Measurements from ENCODE around the gene TBC1D8. TPM values are rescaled to one million over a fixed set of nuclear protein-coding genes. Genes with fewer than 3 reads are reported as not detected.
A peak's percentile ranks its signal among the peaks of the same experiment; 100 is the strongest.

The TBC1D8 gene
- 48.1 and 50.9 TPM in 2 replicates for total RNA-seq (2022)
- percentile 89 among the genes with signal in this experiment for Bru-seq, nascent RNA
- percentile 77 among the genes with signal in this experiment for BruChase-seq, experiment 1, labeled RNA remaining after a 6-hour chase
- percentile 77 among the genes with signal in this experiment for BruChase-seq, experiment 2, labeled RNA remaining after a 2-hour chase
- long read RNA-seq, transcript TBC1D8-201 (20 exons, 3,627 nt), result major isoform, 40 of 84 reads
- long read RNA-seq, partial matches to known transcripts, result 18 of 84 reads
- long read RNA-seq, other reads (novel, unspliced or antisense), result 26 of 84 reads

- H3K27me3 Mint-ChIP-seq (ENCODE audit: insufficient read depth, unreplicated experiment), result no peaks in the 10 kb centered on the region
- peak; percentile 82 for DNase-seq (ENCODE audit: unreplicated experiment)
- H3K9me3 Mint-ChIP-seq (ENCODE audit: unreplicated experiment), result no peaks in the 10 kb centered on the region
- peaks cover 4% of the 10 kb centered on the region for H3K36me3 Mint-ChIP-seq (ENCODE audit: insufficient read depth, unreplicated experiment)
- peaks cover 54% of the 10 kb centered on the region for H3K4me1 Mint-ChIP-seq (ENCODE audit: insufficient read depth, unreplicated experiment)
- H3K4me3 Mint-ChIP-seq (ENCODE audit: unreplicated experiment), result peak within 1 kb of the TSS; percentile 91
- no TSS peak for BruUV-seq (replicated peaks)
- H3K27ac Mint-ChIP-seq (ENCODE audit: low read depth, unreplicated experiment), result peak within 1 kb of the TSS; percentile 55
- intact Hi-C loops (cut with micrococcal nuclease), result loop anchor here (2.0 to 5.0 kb wide), 4 partner anchors 27 to 101 kb away; partner anchors contain the start of gene CNOT11
- CTCF ChIA-PET, result interaction anchor here (0.6 to 8.5 kb wide), 23 partner anchors 8 to 541 kb away, joined by 3 to 107 read pairs (median 5); no protein-coding TSS in a partner anchor
- POLR2A ChIA-PET, result interaction anchor here (0.6 to 12.6 kb wide), 27 partner anchors 9 to 457 kb away, joined by 3 to 275 read pairs (median 7); partner anchors contain the start of genes RNF149 and RPL31
- TF ChIP-seq CTCF (IDR thresholded peaks at IDR 0.05; ENCODE audit: unreplicated experiment), result no peak
Observed at GRCh38 chr2:101151146-101151858, at the start of gene TBC1D8. Gene TBC1D8 (minus strand): TSS chr2:101151382. CDS start chr2:101151253, 129 bp downstream.

GRCh38 chr2:101200676-101201075 lies 49.5 kb upstream of the TBC1D8 start:
- intact Hi-C loops (cut with micrococcal nuclease), result no loop called here
- no peak overlapping the region for H3K27ac Mint-ChIP-seq (ENCODE audit: low read depth, unreplicated experiment)
- no TSS peak for BruUV-seq (replicated peaks)
- peak; percentile 50 for DNase-seq (ENCODE audit: unreplicated experiment)
- no peaks in the 10 kb centered on the region for H3K36me3 Mint-ChIP-seq (ENCODE audit: insufficient read depth, unreplicated experiment)
- CTCF ChIA-PET, result interaction anchor here (0.9 to 1.6 kb wide), 5 partner anchors 10 to 192 kb away, joined by 3 to 6 read pairs (median 4); no protein-coding TSS in a partner anchor
- H3K9me3 Mint-ChIP-seq (ENCODE audit: unreplicated experiment), result peaks cover 7% of the 10 kb centered on the region
- H3K4me1 Mint-ChIP-seq (ENCODE audit: insufficient read depth, unreplicated experiment), result no peaks in the 10 kb centered on the region
- no peak for TF ChIP-seq CTCF (IDR thresholded peaks at IDR 0.05; ENCODE audit: unreplicated experiment)
- H3K4me3 Mint-ChIP-seq (ENCODE audit: unreplicated experiment), result no peak overlapping the region
- POLR2A ChIA-PET, result interaction anchor here (1.1 to 1.9 kb wide), 8 partner anchors 15 to 197 kb away, joined by 3 to 11 read pairs (median 4); no protein-coding TSS in a partner anchor
- no peaks in the 10 kb centered on the region for H3K27me3 Mint-ChIP-seq (ENCODE audit: insufficient read depth, unreplicated experiment)

GRCh38 chr2:101199251-101199791 lies 48.1 kb upstream of the TBC1D8 start:
- Mint-ChIP-seq H3K9me3 (ENCODE audit: unreplicated experiment) (peaks cover 7% of the 10 kb centered on the region), H3K27ac (ENCODE audit: low read depth, unreplicated experiment) (no peak overlapping the region), H3K4me3 (ENCODE audit: unreplicated experiment) (no peak overlapping the region), H3K4me1 (ENCODE audit: insufficient read depth, unreplicated experiment) (no peaks in the 10 kb centered on the region), H3K27me3 (ENCODE audit: insufficient read depth, unreplicated experiment) (no peaks in the 10 kb centered on the region), H3K36me3 (ENCODE audit: insufficient read depth, unreplicated experiment) (no peaks in the 10 kb centered on the region)
- no TSS peak for BruUV-seq (replicated peaks)
- intact Hi-C loops (cut with micrococcal nuclease), result no loop called here
- CTCF ChIA-PET, result interaction anchor here (1.4 kb wide), 1 partner anchor 46 kb away, joined by 4 read pairs; no protein-coding TSS in a partner anchor
- POLR2A ChIA-PET, result interaction anchor here (0.6 kb wide), 1 partner anchor 200 kb away, joined by 3 read pairs; no protein-coding TSS in a partner anchor
- TF ChIP-seq CTCF (IDR thresholded peaks at IDR 0.05; ENCODE audit: unreplicated experiment), result no peak
- DNase-seq (ENCODE audit: unreplicated experiment), result peak; percentile 22

GRCh38 chr2:101197814-101198213 lies 46.6 kb upstream of the TBC1D8 start:
- no peaks in the 10 kb centered on the region for H3K27me3 Mint-ChIP-seq (ENCODE audit: insufficient read depth, unreplicated experiment)
- TF ChIP-seq CTCF (IDR thresholded peaks at IDR 0.05; ENCODE audit: unreplicated experiment), result no peak
- H3K9me3 Mint-ChIP-seq (ENCODE audit: unreplicated experiment), result peaks cover 7% of the 10 kb centered on the region
- DNase-seq (ENCODE audit: unreplicated experiment), result no peak
- ChIA-PET CTCF (interaction anchor here (1.5 to 3.7 kb wide), 3 partner anchors 8 to 45 kb away, joined by 6 to 21 read pairs (median 10); no protein-coding TSS in a partner anchor), POLR2A (no interaction called here)
- H3K27ac Mint-ChIP-seq (ENCODE audit: low read depth, unreplicated experiment), result no peak overlapping the region
- H3K4me3 Mint-ChIP-seq (ENCODE audit: unreplicated experiment), result no peak overlapping the region
- no peaks in the 10 kb centered on the region for H3K4me1 Mint-ChIP-seq (ENCODE audit: insufficient read depth, unreplicated experiment)
- intact Hi-C loops (cut with micrococcal nuclease), result no loop called here
- H3K36me3 Mint-ChIP-seq (ENCODE audit: insufficient read depth, unreplicated experiment), result no peaks in the 10 kb centered on the region
- no TSS peak for BruUV-seq (replicated peaks)
